HepG2 (cell line): Measurements from ENCODE around the gene OGFOD3. TPM values are rescaled to one million over a fixed set of nuclear protein-coding genes. Genes with fewer than 3 reads are reported as not detected.

ENCODE experiments used
- AFF4 ChIP-seq: sonication (generic); formaldehyde crosslinking; IDR thresholded peaks from 2 replicates; pipeline ENCODE4 v1.4.0; 2020; ENCODE audit warnings: missing genetic modification reagents
- GATAD1 ChIP-seq: IDR thresholded peaks from 2 replicates; pipeline ENCODE4 v1.6.1; 2016; ENCODE audit warnings: missing genetic modification reagents, missing compliant biosample characterization
- MYNN ChIP-seq: sonication (generic); formaldehyde crosslinking; IDR thresholded peaks from 2 replicates; pipeline ENCODE4 v1.4.0; 2020; ENCODE audit warnings: mild to moderate bottlenecking, low read depth, missing genetic modification reagents
- NR2F6 ChIP-seq, 2 experiments: IDR thresholded peaks; 2 replicates each; pipeline ENCODE4 v1.6.1; 2016; ENCODE audit warnings: antibody characterized with exemption in 1 of 2, mild to moderate bottlenecking in 1 of 2
- POLR2A ChIP-seq, 2 experiments: IDR thresholded peaks; 2 replicates each; pipeline ENCODE4 v1.6.1; 2011; ENCODE audit warnings: low read depth in 2 of 2, low read length in 2 of 2, mild to moderate bottlenecking in 1 of 2, moderate library complexity in 1 of 2; ENCODE audit not compliant: insufficient read depth in 1 of 2
- SOX5 ChIP-seq: IDR thresholded peaks from 2 replicates; pipeline ENCODE4 v1.6.1; 2016; ENCODE audit warnings: borderline replicate concordance
- ZFX ChIP-seq: sonication (generic); formaldehyde crosslinking; IDR thresholded peaks from 2 replicates; pipeline ENCODE4 v1.4.0; 2020; ENCODE audit warnings: mild to moderate bottlenecking, low read depth, missing genetic modification reagents, moderate library complexity
- ZNF44 ChIP-seq: sonication (generic); formaldehyde crosslinking; IDR thresholded peaks from 2 replicates; pipeline ENCODE4 v1.5.1; 2020; ENCODE audit warnings: mild to moderate bottlenecking, missing genetic modification reagents
- ZNF460 ChIP-seq: sonication (generic); formaldehyde crosslinking; IDR thresholded peaks from 2 replicates; pipeline ENCODE4 v1.5.1; 2020; ENCODE audit warnings: missing genetic modification reagents, mild to moderate bottlenecking, borderline replicate concordance
- ZSCAN25 ChIP-seq: sonication (generic); formaldehyde crosslinking; IDR thresholded peaks from 2 replicates; pipeline ENCODE4 v1.8.0; 2022; ENCODE audit warnings: mild to moderate bottlenecking, missing genetic modification reagents
- polyA plus RNA-seq, 8 experiments: library from polyadenylated mRNA; depleted of rRNA in 3 of 8; stranded (reverse) in 7 of 8; unstranded in 1 of 8; fragments of >200 nt; fragmentation: Illumina TruSeq in 4 of 8; extraction: Trizol in 4 of 8; gene quantifications; 2 replicates each; pipeline versions ENCODE4 v1.2.1 to v1.2.3, GENCODE V29; 2011 to 2016; ENCODE audit warnings: low read depth in 4 of 8, missing spikeins in 1 of 8, mixed read lengths in 1 of 8; ENCODE audit not compliant: insufficient read depth in 1 of 8
- total RNA-seq, 5 experiments: library from RNA; depleted of rRNA; stranded (reverse); fragments of >200 nt; fragmentation: Illumina TruSeq; extraction: Trizol; gene quantifications; 2 replicates each; pipeline ENCODE4 v1.2.3, GENCODE V29; 2016; ENCODE audit warnings: low read depth in 1 of 5
- TF ChIP-seq, protein P1 (sequence below): IDR thresholded peaks from 2 replicates; pipeline ENCODE4 v1.4.0; 2020; ENCODE audit warnings: mild to moderate bottlenecking, missing genetic modification reagents
- TF ChIP-seq, protein P2 (sequence below): sonication (generic); formaldehyde crosslinking; IDR thresholded peaks from one replicate; pipeline ENCODE4 v1.5.1; 2020; ENCODE audit warnings: mild to moderate bottlenecking, missing genetic modification reagents; ENCODE audit errors: not compliant biosample characterization

OGFOD3 gene
- total and polyA plus RNA-seq, 2 of the 13 experiments (the other 11 are each of a cell fraction or from before 2014, with no cell fraction given), result 40.0 to 42.1 TPM

GRCh38 chr17:82367724-82368524, 50.5 kb downstream of the OGFOD3 start (continued):
- TF ChIP-seq, protein P1, sequence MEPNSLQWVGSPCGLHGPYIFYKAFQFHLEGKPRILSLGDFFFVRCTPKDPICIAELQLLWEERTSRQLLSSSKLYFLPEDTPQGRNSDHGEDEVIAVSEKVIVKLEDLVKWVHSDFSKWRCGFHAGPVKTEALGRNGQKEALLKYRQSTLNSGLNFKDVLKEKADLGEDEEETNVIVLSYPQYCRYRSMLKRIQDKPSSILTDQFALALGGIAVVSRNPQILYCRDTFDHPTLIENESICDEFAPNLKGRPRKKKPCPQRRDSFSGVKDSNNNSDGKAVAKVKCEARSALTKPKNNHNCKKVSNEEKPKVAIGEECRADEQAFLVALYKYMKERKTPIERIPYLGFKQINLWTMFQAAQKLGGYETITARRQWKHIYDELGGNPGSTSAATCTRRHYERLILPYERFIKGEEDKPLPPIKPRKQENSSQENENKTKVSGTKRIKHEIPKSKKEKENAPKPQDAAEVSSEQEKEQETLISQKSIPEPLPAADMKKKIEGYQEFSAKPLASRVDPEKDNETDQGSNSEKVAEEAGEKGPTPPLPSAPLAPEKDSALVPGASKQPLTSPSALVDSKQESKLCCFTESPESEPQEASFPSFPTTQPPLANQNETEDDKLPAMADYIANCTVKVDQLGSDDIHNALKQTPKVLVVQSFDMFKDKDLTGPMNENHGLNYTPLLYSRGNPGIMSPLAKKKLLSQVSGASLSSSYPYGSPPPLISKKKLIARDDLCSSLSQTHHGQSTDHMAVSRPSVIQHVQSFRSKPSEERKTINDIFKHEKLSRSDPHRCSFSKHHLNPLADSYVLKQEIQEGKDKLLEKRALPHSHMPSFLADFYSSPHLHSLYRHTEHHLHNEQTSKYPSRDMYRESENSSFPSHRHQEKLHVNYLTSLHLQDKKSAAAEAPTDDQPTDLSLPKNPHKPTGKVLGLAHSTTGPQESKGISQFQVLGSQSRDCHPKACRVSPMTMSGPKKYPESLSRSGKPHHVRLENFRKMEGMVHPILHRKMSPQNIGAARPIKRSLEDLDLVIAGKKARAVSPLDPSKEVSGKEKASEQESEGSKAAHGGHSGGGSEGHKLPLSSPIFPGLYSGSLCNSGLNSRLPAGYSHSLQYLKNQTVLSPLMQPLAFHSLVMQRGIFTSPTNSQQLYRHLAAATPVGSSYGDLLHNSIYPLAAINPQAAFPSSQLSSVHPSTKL (CRISPR knock-in tag), result peak; percentile 3
- TF ChIP-seq ZSCAN25 (CRISPR knock-in tag), result 0 out of 2 replicates have a peak, but pooled peaks have one; percentile 20
- TF ChIP-seq MYNN (CRISPR knock-in tag), result no peak
- peak; percentile 40; the same call in 1 of the 2 replicates for TF ChIP-seq SOX5
- TF ChIP-seq, protein P2, sequence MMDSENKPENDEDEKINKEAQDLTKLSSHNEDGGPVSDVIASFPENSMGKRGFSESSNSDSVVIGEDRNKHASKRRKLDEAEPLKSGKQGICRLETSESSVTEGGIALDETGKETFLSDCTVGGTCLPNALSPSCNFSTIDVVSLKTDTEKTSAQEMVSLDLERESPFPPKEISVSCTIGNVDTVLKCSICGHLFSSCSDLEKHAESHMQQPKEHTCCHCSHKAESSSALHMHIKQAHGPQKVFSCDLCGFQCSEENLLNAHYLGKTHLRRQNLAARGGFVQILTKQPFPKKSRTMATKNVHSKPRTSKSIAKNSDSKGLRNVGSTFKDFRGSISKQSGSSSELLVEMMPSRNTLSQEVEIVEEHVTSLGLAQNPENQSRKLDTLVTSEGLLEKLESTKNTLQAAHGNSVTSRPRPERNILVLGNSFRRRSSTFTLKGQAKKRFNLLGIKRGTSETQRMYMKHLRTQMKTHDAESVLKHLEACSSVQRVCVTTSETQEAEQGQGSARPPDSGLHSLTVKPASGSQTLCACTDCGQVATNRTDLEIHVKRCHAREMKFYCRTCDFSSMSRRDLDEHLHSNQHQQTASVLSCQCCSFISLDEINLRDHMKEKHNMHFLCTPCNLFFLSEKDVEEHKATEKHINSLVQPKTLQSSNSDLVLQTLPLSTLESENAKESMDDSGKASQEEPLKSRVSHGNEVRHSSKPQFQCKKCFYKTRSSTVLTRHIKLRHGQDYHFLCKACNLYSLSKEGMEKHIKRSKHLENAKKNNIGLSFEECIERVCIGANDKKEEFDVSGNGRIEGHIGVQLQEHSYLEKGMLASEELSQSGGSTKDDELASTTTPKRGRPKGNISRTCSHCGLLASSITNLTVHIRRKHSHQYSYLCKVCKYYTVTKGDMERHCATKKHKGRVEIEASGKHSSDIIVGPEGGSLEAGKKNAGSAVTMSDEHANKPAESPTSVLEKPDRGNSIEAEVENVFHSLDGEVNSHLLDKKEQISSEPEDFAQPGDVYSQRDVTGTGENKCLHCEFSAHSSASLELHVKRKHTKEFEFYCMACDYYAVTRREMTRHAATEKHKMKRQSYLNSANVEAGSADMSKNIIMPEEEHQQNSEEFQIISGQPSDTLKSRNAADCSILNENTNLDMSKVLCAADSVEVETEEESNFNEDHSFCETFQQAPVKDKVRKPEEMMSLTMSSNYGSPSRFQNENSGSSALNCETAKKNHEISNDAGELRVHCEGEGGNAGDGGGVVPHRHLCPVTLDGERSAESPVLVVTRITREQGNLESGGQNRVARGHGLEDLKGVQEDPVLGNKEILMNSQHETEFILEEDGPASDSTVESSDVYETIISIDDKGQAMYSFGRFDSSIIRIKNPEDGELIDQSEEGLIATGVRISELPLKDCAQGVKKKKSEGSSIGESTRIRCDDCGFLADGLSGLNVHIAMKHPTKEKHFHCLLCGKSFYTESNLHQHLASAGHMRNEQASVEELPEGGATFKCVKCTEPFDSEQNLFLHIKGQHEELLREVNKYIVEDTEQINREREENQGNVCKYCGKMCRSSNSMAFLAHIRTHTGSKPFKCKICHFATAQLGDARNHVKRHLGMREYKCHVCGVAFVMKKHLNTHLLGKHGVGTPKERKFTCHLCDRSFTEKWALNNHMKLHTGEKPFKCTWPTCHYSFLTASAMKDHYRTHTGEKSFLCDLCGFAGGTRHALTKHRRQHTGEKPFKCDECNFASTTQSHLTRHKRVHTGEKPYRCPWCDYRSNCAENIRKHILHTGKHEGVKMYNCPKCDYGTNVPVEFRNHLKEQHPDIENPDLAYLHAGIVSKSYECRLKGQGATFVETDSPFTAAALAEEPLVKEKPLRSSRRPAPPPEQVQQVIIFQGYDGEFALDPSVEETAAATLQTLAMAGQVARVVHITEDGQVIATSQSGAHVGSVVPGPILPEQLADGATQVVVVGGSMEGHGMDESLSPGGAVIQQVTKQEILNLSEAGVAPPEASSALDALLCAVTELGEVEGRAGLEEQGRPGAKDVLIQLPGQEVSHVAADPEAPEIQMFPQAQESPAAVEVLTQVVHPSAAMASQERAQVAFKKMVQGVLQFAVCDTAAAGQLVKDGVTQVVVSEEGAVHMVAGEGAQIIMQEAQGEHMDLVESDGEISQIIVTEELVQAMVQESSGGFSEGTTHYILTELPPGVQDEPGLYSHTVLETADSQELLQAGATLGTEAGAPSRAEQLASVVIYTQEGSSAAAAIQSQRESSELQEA (CRISPR knock-in tag), result no peak
- TF ChIP-seq NR2F6 (IDR thresholded peaks at IDR 0.05), result peak; percentile 65
- TF ChIP-seq NR2F6 (CRISPR knock-in tag; IDR thresholded peaks at IDR 0.05), result no peak
- peak; percentile 81 to 94 for TF ChIP-seq POLR2A (IDR thresholded peaks at IDR 0.05; ENCODE audit: insufficient read depth in 1 of 2, low read depth in 2 of 2, low read length in 2 of 2)
- no peak for TF ChIP-seq AFF4 (CRISPR knock-in tag)
- TF ChIP-seq ZFX, result peak; percentile 22; the same call in 1 of the 2 replicates
- TF ChIP-seq ZNF460 (CRISPR knock-in tag), result no peak
- no peak for TF ChIP-seq ZNF44 (CRISPR knock-in tag)
- peak; percentile 53; the same call in 1 of the 2 replicates for TF ChIP-seq GATAD1 (CRISPR knock-in tag)
